Aorta (tissue), 5 donors: ENCODE results near the gene COPE. TPM values are rescaled to one million over a fixed set of nuclear protein-coding genes. Genes with fewer than 3 reads are reported as not detected.
"Not testable (repeated sequence)": the region's sequence is repeated elsewhere in the genome, so short reads cannot be mapped to it uniquely, and the experiment has no call there.

Source experiments
- ATAC-seq: fragments of 200-7000 bp; cut with Tn5 transposase; one replicate; pipeline ENCODE4 v1.9.1; 2022; ENCODE audit warnings: moderate library complexity; ENCODE audit not compliant: low FRiP score
- DNase-seq, 2 donors: peaks; one replicate each; pipeline ENCODE4 v3.0.0-alpha.2; 2020
- H3K27ac ChIP-seq, 2 donors: one replicate each; pipeline ENCODE4 v1.5.1; 2013; ENCODE audit warnings: low read length in 2 of 2, mild to moderate bottlenecking in 2 of 2, moderate library complexity in 2 of 2, control low read depth in 1 of 2, inconsistent platforms in 1 of 2, low read depth in 1 of 2
- H3K27me3 ChIP-seq, 2 donors: one replicate each; pipeline ENCODE4 v1.6.1; 2013; ENCODE audit warnings: control low read depth in 1 of 2, low read length in 1 of 2, mild to moderate bottlenecking in 1 of 2, moderate library complexity in 1 of 2; ENCODE audit not compliant: insufficient read depth in 2 of 2, control insufficient read depth in 1 of 2
- H3K36me3 ChIP-seq, 2 donors: one replicate each; pipeline ENCODE4 v1.6.1; 2013; ENCODE audit warnings: control low read depth in 1 of 2, low read length in 1 of 2, mild to moderate bottlenecking in 1 of 2; ENCODE audit not compliant: insufficient read depth in 2 of 2, control insufficient read depth in 1 of 2
- H3K4me1 ChIP-seq, 2 donors: one replicate each; pipeline ENCODE4 v1.6.1; 2013; ENCODE audit warnings: low read length in 2 of 2, control low read depth in 1 of 2, mild to moderate bottlenecking in 1 of 2, moderate library complexity in 1 of 2; ENCODE audit not compliant: insufficient read depth in 2 of 2, control insufficient read depth in 1 of 2
- H3K4me3 ChIP-seq, 2 donors: one replicate each; pipeline ENCODE4 v1.5.1; 2013; ENCODE audit warnings: low read length in 2 of 2, control low read depth in 1 of 2, mild to moderate bottlenecking in 1 of 2
- H3K9me3 ChIP-seq: one replicate; pipeline ENCODE4 v1.6.1; 2013; ENCODE audit warnings: mild to moderate bottlenecking, low read length; ENCODE audit not compliant: control insufficient read depth
- WGBS, 2 donors: extraction: QIAGEN DNeasy Blood & Tissue Kit; methylation state at CpG; one replicate each; pipeline ENCODE4 v1.1.7; 2013; 5-methylcytosine and 5-hydroxymethylcytosine counted together
- intact Hi-C, 2 donors: fragments of 100-400 bp; cut with DNase I; formaldehyde crosslinking; loops; one replicate each; pipeline versions ENCODE4 v1.14.2 to v1.15.0; 2022
- polyA plus RNA-seq, 2 donors: library from polyadenylated mRNA; stranded (reverse); fragments of 200-250 nt; gene quantifications; one replicate each; pipeline ENCODE4 v1.2.3, GENCODE V29; 2013
- total RNA-seq, 2 donors: library from RNA; stranded (reverse); fragmentation: NEBNext Ultra II Directional; extraction: Animal tissue kit (Norgen Biotek cat#: 25700); gene quantifications; one replicate each; pipeline ENCODE4 v1.2.1, GENCODE V29; 2021
- donor health status: healthy with polysubstance abuse.
- donor health status: Bipolar disorder and iron deficiency.
- donor health status: DM: no; HTN: no; CAD: no.
- donor health status: DM: no; HTN: no; CAD: no.
- donor health status: DM: yes; HTN: yes; CAD: no.

The COPE gene
- total and polyA plus RNA-seq, 4 donors: 121 to 180 (median 148) TPM

DNA sequence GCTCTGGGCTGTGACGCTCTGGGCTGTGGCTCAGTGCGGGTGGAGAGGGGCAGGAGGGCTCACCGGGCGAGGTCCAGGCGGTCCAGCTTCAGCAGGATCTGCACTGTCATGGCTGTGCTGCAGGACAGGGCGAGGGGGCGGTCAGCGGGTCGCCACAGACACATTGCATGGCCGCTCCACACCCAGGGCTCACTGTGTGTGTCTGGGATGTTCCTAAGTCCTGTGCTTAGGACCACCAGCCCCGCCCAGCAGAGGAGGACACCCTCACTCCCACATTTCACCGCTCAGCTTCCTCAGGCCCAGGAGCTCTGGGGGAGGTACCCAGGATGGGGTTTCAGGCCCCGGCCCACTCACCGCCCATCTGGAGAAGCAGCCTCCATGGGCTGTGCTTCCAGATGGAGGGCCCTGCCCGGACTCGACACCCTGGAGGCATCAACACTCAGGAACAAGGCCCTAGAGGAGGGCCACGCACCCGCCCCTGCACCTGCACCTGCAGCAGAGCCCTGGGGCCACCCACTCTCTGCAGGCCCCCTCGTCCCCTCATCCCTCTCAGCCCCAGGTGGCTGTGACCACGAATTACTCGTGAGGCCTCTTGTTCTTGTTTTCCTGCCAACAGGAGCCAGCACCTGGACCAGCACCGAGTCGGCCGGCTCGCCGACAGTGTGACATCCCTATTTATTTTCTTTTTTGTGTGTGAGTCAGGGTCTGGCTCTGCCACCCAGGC is 13.5 kb downstream of the COPE start:
- no peak overlapping the region for H3K4me3 ChIP-seq
- no peaks in the 10 kb centered on the region for H3K4me1 ChIP-seq
- no peak overlapping the region for H3K27ac ChIP-seq
- H3K36me3 ChIP-seq: peaks cover 0 to 2% of the 10 kb centered on the region in 2 donors
- no peaks in the 10 kb centered on the region for H3K27me3 ChIP-seq
- intact Hi-C loops: no loop called here
- no peaks in the 10 kb centered on the region for H3K9me3 ChIP-seq
- ATAC-seq (no peak), DNase-seq (peak in 1 of 2 donors; percentile 37)
- 89 to 92% methylated on average over 26 of the region's 26 CpGs for whole genome bisulfite sequencing, 2 donors

DNA sequence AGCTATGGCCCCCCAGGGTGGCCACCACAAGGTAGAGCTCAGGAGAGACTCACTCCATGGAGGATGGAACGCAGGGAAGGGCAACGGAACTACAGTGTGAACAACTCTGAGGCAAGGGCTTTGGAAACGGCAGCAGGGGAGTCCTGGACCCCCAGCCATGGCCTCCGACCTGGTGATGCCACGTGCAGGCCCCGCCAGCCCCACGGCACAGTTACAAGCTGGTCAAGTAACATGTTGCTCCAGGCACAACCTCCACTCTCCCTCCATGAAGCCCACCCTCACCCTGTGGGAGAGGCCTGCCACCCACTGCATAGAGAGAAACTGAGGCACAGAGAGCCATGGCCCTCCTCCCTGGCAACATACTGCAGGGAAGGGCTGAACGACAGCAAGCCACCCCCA is 14.1 kb downstream of the COPE start:
- H3K9me3 ChIP-seq: no peaks in the 10 kb centered on the region
- 88 to 95% methylated on average over 8 of the region's 8 CpGs for WGBS, 2 donors
- no peak overlapping the region for H3K27ac ChIP-seq
- peaks cover 0 to 2% of the 10 kb centered on the region in 2 donors for H3K36me3 ChIP-seq
- DNase-seq: no peak
- intact Hi-C loops: no loop called here
- H3K27me3 ChIP-seq: no peaks in the 10 kb centered on the region
- no peaks in the 10 kb centered on the region for H3K4me1 ChIP-seq
- ATAC-seq: no peak
- no peak overlapping the region for H3K4me3 ChIP-seq

DNA sequence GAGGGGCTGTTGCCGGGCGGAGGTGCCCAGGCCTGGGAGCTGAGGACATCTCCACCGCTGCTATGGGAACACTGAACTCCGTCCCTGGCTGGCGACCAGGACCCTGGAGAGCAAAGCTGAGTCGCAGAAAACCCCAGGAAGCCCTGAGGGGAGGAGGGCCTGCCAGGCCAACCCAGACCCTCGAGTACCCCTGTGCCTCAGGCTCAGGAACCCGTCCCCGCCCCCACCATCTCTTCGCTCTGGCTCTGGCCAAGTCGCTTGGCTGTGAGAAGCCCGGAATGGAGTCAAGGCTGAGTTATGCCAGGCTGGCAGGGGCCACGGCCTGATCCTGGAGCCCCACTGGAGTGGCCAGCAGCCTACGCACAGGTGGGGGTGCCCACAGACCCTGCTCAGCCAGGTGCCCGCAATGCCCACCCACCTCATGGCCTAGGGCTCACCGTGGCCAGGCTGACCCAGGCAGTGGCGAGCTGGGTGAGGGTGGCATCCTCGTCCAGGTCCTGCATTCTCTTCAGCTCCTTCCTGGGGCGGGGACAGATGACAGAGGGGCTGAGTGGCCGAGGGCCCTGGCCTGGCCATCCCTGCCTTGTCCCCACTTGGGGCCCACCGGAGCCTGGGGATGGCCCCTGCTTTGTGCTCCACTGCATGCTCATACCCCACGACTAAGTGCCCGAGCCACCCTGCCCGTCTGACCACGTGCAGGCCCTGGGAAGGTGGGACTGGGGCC is 14.7 kb downstream of the COPE start:
- Histone ChIP-seq H3K4me1 (no peaks in the 10 kb centered on the region), H3K27ac (no peak overlapping the region), H3K9me3 (no peaks in the 10 kb centered on the region), H3K4me3 (no peak overlapping the region), H3K27me3 (no peaks in the 10 kb centered on the region), H3K36me3 (peaks cover 0 to 2% of the 10 kb centered on the region in 2 donors)
- ATAC-seq: no peak
- intact Hi-C loops: no loop called here
- DNase-seq: peak in 1 of 2 donors; percentile 67
- WGBS, 2 donors: 87 to 90% methylated on average over 24 to 25 of the region's 25 CpGs

DNA sequence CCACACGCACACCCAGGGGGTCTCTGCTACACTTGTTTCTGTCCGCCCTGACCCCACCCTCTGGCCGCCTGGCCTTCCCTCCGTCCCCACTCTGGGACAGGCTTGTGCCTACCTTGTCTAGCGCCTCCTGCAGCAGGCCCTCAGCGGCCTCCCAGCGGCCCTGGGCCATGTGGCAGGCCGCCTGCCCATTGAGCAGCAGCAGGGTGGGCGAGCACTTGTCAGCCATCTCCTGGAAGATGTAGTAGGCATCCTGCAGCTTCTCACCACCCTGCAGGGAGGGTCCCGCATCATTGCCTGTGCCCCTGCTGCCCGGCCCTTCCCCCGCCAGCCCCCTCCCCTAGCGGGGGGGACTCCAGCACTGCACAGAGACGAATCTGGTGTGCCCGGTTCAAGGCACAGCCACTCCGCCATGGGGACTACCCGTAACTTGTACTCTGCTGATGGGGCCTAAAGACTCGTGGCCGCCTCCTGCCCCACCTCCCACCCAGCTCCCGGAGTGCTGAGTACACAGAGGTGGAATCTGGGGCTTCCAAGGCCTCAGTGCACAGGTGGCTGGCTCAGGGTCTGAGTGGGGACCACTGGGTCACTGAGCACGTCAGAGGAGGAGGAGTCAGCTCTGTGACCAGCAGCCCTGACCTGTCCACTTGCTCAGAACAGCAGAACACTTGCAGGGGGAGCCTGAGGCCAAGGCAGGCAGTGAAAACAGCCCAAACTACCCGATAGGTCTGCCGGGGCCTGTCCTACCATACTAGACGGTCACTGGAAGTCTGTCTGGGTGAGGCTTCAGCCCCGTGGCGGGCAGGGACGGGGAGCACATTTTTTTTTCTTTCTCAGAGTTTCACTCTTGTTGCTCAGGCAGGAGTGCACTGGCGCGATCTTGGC is 15.8 kb downstream of the COPE start:
- DNase-seq (peak in 1 of 2 donors; percentile 74), ATAC-seq (no peak)
- H3K9me3 ChIP-seq: no peaks in the 10 kb centered on the region
- peaks cover 0 to 2% of the 10 kb centered on the region in 2 donors for H3K36me3 ChIP-seq
- WGBS, 2 donors: 89 to 92% methylated on average over 29 of the region's 29 CpGs
- H3K4me3 ChIP-seq: no peak overlapping the region
- H3K27ac ChIP-seq: no peak overlapping the region
- H3K27me3 ChIP-seq: no peaks in the 10 kb centered on the region
- intact Hi-C loops: no loop called here
- H3K4me1 ChIP-seq: no peaks in the 10 kb centered on the region

DNA sequence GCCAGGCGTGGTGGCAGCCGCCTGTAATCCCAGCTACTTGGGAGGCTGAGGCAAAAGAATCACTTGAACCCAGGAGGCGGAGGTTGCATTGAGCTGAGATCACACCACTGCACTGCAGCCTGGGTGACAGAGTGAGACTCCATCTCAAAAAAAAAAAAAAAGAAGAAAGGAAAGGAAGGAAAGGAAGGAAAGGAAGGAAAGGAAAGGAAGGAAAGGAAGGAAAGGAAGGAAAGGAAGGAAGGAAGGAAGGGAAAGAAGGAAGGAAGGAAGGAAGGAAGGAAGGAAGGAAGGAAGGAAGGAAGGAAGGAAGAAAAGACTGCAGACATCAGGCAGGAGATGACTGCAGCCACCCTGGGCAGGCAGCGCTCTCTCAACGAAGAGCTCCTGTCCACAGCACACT is 16.7 kb downstream of the COPE start:
- ATAC-seq, DNase-seq, H3K9me3 ChIP-seq, intact Hi-C loops, H3K27ac ChIP-seq, H3K4me1 ChIP-seq, H3K36me3 ChIP-seq, H3K4me3 ChIP-seq, H3K27me3 ChIP-seq: not testable (repeated sequence)
- 95 to 98% methylated on average over 5 of the region's 5 CpGs for WGBS, 2 donors

DNA sequence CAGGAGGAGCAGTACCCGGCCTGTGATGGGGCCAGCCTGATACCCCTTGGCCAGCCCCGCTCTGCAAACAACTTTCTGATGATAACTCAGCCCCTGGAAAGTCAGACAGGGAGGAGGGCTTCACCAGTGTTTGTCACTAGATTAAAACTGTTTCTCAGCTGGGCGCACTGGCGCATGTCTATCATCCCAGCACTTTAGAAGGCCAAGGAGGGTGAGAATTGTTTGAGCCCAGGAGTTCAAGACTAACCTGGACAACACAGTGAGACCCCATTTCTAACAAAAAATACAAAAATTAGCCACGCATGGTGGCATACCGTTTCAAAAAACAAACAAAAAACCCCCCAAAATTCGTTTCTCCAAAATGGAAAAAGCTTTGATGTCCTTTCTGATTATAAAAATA is 17.7 kb downstream of the COPE start:
- H3K4me3 ChIP-seq: no peak overlapping the region
- peaks cover 0 to 2% of the 10 kb centered on the region in 2 donors for H3K36me3 ChIP-seq
- intact Hi-C loops: no loop called here
- H3K27ac ChIP-seq: no peak overlapping the region
- 85 to 93% methylated on average over 7 of the region's 7 CpGs for WGBS, 2 donors
- DNase-seq (no peak), ATAC-seq (no peak)
- no peaks in the 10 kb centered on the region for H3K4me1 ChIP-seq
- no peaks in the 10 kb centered on the region for H3K27me3 ChIP-seq
- H3K9me3 ChIP-seq: no peaks in the 10 kb centered on the region

DNA sequence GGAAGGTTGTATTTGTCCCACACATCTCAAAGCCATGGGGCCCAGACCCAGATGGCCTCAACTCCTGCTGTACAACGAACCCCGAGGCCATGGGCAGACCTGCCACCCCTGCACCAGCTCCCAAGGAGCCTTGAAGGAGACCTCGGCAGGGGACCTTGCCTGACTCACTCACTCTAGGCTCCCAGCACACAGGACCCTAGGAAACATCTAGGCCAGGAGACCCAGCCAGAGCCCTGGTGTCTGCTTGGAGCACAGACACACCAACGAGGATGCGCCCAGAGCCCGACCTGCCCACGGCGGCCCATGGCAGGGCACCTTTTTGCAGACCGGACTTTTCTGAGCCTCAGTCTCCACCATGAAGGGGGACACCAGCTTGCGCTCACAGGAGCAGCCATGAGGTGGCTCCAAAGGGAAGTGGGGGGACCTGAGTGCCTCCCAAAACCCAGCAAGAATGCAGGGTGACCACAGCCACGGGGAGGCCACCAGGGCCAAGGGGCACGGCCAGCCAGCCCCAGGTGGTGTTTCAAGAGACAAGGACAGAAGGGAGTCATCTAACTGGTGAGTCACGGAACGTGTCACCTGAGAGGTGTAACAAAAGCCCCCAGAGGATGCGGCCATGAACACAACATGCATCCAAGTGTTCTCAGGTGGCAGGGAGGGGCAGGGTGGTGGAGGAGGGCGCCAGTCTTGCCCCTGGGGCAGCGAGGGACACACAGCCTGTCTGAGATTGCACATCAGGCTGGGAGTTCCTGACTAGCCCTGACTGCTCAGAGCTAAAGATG is 18.3 kb downstream of the COPE start:
- 85 to 90% methylated on average over 17 of the region's 17 CpGs for WGBS, 2 donors
- Histone ChIP-seq H3K36me3 (peaks cover 0 to 2% of the 10 kb centered on the region in 2 donors), H3K27ac (no peak overlapping the region), H3K4me3 (no peak overlapping the region), H3K27me3 (no peaks in the 10 kb centered on the region), H3K4me1 (no peaks in the 10 kb centered on the region), H3K9me3 (no peaks in the 10 kb centered on the region)
- ATAC-seq (no peak), DNase-seq (peak in 1 of 2 donors; percentile 71)
- intact Hi-C loops: no loop called here
